Hindlimb muscle (tissue), 1 donor: ENCODE measurements around the gene TSTD1. TPM values are rescaled to one million over a fixed set of nuclear protein-coding genes. Genes with fewer than 3 reads are reported as not detected.
"Not testable (repeated sequence)": the region's sequence is repeated elsewhere in the genome, so short reads cannot be mapped to it uniquely, and the experiment has no call there.

Experiments
- DNase-seq: peaks from one replicate; pipeline ENCODE4 v3.0.0-alpha.2; 2013
- polyA plus RNA-seq: library from polyadenylated mRNA; unstranded; fragments of 120-200 nt; gene quantifications from one replicate; pipeline ENCODE4 v1.2.1, GENCODE V29; 2013; ENCODE audit not compliant: insufficient read length

The TSTD1 gene
- polyA plus RNA-seq, 1 donor = 30.0 TPM

DNA sequence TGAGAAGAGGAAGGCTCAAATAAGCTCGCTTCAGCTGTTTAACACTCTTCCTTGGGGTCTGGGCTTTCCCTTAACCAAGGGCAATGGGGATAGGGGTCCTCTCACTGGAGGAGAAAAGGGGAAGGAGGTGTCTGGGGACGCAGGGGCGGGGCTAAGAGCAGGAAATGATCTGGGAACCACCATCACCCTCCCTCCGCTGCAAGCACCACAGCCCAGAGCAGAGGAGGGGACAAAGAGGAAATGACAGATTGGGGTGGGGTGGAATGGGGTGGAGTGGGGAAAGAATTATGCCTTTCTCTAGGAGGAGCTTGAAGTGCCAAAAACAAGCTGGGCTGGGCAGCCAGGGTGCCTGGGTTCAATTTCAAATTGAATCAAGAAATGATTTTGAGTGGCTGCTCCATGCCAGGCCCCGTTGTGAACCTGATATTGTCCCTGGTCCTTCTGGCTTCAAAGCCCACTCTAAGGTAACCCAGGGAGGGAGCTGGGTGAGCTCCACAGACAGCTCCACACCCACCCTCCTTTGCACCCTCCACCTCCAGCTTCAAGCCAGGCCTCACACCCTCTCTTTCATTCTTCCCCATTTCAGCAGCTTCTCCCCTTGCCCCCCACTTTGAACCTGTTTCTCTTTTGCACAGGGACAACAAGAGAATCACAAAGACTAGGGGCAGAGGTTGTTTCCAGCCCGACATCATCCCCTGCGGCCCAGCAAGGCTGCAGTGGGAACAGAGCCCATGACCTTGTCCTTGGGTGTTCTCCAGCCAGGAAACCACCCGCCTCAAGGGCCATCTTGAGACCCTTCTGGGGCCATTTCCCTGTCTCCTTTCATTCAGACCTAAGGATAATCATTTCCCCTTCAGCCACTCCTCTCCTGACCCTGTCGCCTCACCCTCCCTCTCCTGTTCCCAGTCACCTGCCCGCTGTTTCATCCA lies 29.8 kb upstream of the TSTD1 start:
- DNase-seq = no peak

DNA sequence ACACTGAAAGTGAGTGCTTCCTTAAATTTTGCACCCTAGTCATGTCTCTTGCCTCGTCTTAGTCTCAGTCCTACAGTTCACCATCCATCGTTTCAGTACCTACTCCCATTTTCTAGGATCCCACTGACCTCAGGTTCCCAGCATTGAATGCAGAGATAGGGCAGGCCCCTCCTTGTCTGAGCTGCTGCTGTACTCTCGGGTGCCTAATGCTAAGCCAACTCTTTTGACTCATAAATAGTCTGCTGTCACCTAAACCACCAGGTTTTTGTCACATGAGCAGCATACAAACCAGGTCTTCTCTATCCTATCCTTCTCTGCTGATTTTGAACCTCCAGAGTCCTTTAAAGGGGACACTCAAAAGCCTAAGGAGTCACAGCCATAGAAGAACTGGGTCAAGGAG lies 27.9 kb upstream of the TSTD1 start:
- DNase-seq = no peak

DNA sequence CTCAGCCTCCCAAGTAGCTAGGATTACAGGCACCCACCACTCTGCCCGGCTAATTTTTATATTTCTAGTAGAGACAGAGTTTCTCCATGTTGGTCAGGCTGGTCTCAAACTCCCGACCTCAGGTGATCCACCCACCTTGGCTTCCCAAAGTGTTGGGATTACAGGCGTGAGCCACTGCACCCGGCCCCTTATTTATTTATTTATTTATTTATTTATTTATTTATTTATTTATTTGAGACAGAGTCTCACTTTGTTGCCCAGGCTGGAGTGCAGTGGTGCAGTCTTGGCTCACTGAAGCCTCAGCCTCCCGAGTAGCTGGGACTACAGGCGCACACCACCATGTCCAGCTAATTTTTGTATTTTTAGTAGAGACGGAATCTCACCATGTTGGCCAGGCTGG lies 26.9 kb upstream of the TSTD1 start:
- not testable (repeated sequence) for DNase-seq

- DNase-seq = not testable (repeated sequence)
Observed at GRCh38 chr1:161063936-161064335, 25.2 kb upstream of the TSTD1 start.

DNA sequence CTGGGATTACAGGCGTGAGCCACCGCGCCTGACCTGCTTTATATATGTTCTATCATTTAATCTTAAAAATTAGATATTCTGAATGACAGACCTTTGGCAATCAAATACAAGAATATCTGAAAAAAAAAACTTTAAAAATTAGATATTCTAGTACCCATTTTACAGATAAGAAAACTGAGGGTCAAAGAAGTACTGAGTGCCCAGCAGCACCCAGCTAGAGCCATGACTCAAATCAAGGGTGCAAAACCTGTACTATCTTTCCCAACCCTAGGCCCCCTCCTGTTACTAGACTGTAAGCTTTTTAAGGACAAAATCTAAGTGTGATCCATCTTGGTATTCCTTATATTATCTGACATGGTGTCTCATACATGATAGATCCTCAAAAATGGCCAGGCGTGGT lies 22.7 kb upstream of the TSTD1 start:
- DNase-seq = no peak

DNA sequence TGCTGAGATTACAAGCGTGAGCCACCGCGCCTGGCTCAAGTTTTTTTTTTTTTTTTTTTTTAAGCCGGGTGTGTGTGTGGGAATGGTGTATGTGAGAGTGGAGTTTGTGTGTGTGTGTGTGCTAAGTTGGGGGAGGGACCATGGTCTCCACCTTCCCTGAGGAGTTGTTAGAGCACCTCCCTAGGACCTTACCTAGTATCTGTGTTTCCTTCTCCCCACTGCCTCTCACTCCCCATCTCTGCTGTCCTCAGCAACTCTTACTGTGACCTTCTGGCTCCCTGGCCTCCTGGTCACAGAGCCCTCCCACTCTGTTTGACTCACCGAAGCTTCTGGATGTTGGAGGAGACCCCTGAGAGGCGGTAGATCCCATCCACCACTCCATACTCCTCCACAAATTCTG lies 20.5 kb upstream of the TSTD1 start:
- no peak for DNase-seq

DNA sequence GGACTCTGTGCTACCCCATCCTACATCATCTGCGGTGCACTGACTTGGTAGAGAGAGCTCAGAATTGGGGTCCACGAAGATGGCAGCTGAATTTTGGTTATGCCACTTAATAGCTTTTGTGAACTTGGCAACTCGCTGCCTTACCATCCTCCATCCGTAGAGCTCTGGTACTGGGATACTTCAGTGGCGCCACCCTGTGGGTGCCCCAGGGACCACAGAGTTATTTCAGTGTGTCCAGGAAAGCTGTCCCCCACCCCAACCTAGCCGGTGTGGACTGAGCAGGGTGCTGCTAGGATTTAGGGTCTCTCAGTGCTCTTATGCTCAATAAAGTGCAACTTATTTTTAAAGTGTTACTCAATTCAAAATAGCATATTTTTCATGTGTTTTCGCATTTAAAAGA lies 16.0 kb upstream of the TSTD1 start:
- no peak for DNase-seq

DNA sequence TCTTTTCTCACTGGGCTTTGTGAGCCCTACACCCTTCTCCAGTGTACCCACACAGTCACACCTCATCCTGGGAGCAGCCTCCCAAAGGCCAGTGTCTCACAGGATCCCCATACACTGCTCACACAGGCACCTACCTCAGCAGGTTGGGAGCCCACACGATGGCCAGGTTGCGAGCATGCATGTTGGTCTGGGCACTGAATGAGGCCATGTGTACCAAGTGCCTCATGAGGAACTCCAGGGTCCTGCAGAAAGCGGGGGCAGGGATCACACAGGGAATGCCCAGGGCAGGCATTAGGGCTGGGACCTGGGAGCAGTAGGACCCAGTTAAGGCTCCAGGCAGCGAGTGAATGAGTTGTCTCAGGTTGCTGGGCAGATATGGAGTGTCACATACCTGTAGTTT lies 15.5 kb upstream of the TSTD1 start:
- no peak for DNase-seq

- DNase-seq = no peak
Observed at GRCh38 chr1:161052899-161053298, 14.1 kb upstream of the TSTD1 start.

DNA sequence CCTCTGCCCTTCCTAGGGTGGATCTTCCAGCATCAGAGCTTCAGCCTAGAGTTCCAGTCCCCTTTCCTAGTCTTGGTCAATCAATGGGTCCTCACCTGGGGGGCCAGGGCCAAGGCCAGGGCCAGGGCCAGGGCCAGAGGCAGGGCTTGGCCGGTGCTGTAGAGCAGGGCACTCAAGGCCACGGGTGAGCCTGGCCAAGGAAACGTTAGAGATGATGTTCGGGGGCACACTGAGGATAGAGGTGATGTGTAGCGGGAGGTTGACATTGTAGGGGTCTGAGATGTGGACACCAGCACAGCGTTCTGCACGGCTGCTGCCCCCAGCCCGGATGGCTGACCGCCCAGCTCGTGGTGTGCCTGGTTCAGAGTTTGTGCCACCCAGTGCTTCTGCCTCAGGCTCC lies 12.5 kb upstream of the TSTD1 start:
- DNase-seq = no peak

- DNase-seq = no peak
Observed at GRCh38 chr1:161048949-161049722, 10.4 kb upstream of the TSTD1 start.

- DNase-seq = no peak
Observed at GRCh38 chr1:161047436-161048420, 9.0 kb upstream of the TSTD1 start.

DNA sequence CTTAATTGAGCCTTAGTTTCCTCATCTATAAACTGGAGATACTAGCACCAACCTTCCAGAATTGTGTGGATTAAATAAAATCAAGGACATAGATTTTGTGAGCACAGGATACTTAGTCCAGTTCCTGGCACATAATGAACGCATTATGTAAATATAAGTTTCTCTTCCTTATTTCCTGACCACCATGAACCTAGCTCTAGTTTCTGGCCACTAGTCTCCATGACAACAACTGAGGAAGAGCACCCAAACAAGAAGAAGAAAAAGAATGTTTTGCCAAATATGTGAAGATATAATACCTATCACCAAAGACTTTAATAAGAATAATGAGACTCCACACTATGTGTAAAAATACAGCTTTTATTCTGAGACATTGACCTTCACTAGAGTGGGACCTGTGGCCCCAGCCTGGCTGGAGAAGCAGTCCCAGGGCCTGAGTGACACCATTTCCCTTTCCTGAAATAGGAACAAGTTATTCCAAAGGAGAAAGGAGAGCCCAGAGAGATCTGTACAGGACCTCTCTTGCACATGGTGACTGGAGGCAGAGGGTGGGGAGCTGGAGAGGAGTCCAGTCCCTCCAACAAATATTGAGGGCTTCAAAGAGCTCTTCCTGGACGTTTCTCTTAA lies 8.0 kb upstream of the TSTD1 start:
- peak; percentile 8 for DNase-seq

- DNase-seq = peak; percentile 97
Observed at GRCh38 chr1:161045736-161046604, 7.2 kb upstream of the TSTD1 start, which contains the start of gene USF1. Gene USF1 (minus strand): TSS chr1:161045977. CDS start chr1:161043275, 2,702 bp downstream.

DNA sequence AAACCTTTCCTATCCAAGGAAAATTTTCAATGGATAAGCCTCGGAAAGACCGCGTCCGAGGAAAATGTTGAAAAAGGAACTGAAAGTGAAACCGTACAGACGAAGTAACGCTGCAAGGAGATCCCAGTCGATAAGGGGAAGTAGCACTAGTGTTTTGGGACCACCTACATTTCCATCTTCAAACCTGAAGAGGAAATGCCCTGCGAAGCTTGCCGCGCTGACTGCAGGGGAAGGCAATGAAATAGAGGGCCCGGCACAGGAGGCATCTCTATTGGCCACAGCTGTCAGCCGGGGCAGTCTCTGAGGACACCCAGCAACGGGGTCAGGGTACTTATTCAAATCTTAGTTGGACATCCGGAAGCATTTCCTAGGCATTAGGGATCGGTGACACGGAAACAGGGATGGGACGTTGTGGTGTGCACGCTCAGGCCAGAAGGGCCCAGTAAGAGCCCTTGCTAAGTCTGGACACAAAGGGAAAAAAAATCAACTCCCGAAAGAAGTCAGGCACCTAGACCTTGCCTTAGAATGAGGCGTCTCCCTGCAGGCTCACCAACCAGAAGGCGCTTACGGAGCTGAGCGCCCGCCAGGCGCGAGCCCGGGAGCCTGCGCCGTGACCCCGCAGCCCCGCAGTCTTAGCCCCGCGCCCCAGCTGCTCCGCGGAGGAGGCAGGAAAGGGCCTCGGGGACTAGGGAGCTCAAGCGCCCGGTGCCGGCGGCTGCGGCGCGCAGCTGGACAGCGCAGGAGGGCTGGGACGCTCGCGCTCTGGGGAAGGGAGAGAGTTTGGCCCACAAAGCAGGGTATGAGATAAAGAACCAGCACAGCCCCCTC lies 6.4 kb upstream of the TSTD1 start:
- DNase-seq = peak; percentile 66

- no peak for DNase-seq
Observed at GRCh38 chr1:161044535-161044907, 5.8 kb upstream of the TSTD1 start.

GRCh38 chr1:161039546-161039945 lies 782 bp upstream of the TSTD1 start:
- DNase-seq = no peak

DNA sequence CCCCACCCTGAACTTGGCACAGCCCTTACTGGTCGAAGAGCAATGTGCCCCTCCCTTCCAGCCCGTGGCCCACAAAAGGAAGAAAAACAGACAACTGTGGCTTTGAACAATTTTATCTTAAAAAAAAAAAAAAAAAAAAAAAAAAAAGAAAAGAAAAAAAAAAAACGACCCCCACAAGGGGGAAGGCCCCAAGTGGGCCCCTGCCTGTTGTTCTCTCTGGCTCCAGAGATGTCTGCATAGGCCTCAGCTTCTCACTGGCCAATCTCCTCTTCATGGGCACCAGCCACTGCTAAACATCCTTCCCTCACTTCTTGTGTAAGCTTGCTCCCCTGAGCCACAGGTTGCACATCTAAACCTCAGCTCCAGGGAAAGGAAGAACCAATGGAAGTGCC lies 386 bp upstream of the TSTD1 start:
- DNase-seq = no peak

DNA sequence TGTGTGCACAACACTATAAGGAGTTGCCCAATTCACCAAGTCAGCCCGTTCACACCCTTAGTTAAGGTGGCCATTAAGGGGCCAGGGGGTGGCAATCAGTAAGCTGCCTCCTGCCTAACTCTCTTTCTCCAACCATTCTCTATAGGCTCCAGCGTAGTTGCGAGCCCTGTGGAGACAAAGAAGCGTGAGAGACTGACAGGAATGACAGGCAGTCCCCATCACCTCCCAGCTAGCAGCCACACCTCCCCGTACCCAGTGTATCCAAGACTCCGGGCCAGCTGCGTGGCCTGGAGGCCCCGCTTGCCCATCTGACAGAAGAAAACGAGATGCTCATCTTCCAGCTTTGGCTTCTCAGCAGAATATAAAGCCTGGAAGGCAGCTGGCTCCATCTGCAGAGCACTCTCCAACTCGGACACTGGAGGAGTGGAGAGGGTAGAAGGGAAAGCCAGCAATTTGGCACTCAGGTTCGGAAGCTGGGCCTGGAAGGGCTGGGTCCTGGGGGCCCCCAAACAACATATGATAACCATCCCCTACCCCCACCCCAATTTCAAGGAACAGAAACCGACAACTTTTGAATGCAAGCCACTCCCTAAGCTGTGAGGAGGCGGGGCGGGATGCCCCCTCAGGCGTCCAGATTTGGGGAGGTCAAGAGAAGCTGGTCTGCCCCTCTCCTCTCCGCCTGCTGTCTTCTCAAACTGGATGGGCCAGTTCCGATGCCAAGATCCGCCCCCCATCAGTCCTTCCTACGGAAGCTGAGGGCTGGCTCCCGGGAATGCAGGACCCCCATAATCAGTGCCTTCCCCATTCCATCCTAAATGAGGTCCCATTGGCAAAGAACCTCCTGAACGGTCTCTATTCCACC lies 872 bp downstream of the TSTD1 start:
- DNase-seq = no peak
